HG03103 (cell line): ENCODE data around the gene PLIN5.
"Not testable (repeated sequence)": the region's sequence is repeated elsewhere in the genome, so short reads cannot be mapped to it uniquely, and the experiment has no call there.

Source experiments
- ATAC-seq: cut with Tn5 transposase; IDR thresholded peaks from one replicate; pipeline ENCODE4 v1.9.1; 2021; ENCODE audit warnings: low read depth; ENCODE audit not compliant: unreplicated experiment

PLIN5 gene

DNA sequence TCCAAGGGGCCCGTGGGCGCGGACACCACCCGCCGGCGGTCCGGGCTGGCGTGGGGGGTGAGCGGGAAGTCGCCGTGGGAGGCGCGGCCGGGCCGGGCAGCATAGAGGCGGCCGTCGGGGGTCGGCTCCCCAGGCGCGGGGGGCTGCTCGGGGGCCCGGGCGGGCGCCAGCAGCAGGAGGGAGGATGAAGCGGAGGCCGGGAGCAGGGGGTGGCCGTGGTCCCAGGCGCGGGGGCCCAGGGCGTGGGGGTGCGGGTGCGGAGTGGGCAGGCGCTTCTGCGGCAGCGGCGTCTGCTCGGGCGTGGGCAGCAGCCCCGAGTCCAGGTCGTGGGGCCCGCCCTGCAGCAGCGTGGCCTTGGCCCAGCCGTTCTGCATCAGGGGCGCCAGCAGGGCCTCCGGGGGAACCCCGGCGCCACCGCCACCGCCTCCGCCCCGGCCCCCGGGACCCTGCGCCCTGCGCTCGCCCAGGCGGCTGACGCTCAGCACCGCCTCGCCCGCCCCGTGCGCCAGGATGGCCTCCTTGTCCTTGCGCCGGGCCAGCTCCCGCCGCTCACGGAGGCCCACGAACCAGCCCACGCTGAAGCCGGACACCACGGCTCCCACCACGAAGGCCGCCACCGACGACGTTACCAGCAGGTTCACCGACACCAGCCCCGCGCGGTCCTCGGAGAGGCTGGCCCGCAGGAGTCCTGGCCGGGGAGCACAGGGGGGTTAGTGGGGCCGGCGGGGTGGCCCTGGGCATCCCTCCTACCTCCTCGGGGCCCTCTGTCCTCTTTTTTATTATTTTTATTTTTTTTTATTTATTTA is 9.0 kb upstream of the PLIN5 start:
- no peak for ATAC-seq

DNA sequence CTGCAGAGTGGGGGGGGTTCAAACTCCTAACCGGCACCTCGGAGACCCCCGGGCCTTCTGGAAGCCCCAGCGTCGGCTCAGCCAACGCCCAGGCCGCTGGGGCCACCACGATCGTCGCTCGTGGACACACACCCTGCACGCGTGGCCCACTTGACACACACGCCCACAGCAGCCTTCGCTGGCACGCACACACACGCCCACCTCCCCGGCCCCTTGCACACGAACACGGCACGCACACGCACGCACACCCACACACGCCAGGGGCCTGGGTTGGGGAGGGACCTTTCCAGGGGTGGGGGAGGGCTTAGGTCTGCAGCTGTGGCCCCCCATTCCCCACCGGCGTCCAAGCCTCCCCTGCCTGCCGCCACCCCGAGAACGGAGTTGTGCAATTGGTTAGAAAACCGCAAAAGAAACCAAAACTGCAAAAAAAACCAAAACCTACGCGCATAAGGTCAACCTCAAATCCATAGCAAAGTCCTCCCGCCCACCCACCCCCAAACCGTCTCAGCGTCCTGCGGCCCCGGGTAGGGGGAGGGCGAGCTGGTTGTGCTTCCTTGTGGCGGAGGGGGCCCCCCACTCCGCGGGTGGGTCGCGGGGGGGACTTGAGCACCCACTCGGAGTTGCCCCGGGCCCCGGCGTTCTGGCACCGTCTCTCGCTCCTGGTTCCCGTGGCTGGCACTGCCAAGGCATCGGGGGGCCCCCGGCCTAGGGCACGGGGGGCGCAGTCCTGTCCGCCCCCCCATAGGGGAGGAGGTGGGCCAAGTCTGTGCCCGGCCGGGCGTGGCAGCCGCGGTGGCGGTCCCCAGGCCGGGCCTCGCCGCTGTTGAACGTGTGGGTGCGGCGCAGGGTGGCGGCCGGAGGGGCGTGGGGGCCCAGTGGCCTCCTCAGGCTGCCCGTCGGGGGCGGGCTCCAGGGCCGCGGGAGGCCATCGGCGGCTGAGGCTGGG is 8.1 kb upstream of the PLIN5 start:
- ATAC-seq: no peak

DNA sequence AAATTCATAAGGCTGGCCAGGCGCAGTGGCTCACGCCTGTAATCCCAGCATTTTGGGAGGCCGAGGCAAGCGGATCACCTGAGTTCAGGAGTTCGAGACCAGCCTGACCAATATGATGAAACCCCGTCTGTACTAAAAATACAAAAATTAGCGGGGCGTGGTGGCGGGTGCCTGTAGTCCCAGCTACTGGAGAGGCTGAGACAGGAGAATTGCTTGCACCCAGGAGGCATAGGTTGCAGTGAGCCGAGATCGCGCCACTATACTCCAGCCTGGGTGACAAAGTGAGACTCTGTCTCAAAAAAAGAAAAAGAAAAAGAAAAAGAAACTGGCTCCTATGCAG is 6.8 kb upstream of the PLIN5 start:
- not testable (repeated sequence) for ATAC-seq

DNA sequence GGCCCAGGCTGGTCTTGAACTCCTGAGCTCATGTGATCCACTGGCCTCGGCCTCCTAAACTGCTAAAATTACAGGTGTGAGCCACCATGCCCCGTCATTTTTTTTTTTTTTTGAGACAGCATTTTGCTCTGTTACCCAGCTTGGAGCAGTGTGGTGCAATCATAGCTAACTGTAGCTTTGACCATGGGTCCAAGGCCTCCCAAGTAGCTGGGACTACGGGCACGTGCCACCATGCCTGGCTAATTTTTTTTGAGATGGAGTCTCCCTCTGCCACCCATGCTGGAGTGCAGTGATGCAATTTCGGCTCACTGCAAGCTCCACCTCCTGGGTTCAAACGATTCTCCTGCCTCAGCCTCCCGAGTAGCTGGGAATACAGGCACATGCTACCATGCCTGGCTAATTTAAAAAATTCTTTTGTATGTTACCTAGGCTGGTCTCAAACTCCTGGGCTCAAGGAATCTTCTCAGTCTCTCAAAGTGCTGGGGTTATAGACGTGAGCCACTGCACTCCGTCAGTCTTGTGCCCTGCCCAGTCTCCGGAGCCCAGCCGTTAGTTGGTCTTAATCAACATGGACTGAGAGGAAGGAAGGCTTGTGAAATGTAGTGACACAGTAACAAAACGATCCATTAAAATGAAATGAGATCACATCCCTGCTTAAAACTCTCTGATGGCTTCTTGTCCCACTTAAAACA is 6.2 kb upstream of the PLIN5 start:
- ATAC-seq: no peak

DNA sequence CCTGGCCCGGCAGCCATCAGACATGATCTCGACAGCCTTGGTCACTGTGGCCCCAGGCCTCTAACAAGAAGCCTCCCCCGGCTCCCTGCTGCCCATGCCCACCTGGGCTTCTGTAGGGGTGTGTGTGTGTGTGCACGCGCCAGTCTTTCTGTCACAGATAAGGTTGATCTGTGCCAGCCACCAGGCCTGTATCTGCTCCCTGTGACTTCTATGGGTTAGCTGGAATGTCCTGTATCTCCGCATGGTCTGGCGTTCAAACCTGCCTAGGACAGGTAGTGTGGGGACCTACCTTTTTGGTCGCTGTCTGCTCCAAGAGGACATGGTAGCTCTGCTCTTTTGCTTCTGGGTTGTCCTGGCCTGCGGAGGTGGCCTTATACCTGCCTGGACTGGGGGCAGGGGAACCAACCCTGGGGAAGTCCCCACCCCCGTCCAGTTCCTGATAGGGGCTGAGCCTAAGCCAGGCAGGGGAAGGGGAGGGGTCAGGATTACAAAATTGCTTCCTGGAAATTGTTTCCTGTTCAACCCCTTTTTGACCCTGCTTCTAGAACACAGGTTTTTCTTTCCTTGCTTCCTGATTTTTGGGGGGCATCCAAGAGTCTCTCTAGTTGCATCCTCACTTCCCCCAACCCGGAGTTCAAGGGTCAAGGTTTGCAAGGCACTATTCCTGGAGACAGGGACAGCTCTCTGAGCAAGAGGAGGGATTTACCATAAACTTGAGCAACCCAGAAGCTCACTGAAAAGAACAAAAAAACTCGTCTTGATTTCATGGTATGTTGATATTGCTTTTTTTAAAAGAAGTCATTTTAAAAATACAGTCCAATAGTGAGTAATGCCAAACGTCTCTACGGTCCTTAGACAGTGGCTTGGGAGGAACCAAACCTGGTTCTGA is 4.9 kb upstream of the PLIN5 start, which contains the start of gene LRG1:
LRG1 (minus strand) TSS at position 344 of the 889 bp plus-strand sequence; CDS start at position 321, 23 bp downstream.
- ATAC-seq: no peak

DNA sequence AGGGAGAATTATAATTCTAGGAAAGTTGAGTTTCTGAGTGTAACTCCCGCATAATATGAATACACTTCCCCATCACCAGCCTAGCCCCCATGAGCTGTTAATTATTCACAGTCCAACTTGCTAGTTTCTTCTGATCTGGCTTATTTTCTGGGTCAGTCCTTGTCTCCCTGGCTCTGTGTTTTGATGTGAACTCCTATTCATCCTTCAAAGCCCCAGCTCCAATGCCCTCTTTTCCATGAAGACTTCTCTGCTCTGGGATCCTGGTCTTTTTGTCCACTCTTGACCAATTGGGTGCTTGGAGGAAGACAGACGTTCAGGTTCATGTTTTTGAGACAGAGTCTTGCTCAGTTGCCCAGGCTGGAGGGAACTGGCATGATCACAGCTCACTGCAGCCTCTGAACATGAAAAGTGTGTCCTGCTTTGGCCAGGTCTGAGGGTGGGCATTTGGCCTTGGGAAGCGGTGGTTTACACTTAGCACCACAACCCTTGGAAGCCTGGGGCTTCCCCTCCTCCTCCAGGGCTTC is 4.2 kb upstream of the PLIN5 start:
- no peak for ATAC-seq

DNA sequence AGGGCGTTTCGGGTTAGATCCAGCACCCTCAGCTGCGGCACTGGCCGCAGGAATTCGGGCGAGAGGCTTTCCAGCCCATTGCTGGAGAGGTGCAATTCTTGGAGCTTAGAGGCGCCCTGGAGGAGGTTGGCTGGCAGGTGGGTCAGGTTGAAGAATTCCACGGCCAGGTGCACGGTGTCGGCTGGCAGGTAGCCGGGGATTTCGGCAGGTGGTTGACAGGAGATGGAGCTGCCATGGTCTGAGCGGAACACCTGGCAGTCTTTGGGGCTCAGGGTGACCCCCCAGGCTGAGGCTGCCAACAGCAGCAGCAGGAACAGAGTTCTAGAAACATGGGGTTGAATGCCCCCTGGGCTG is 3.6 kb upstream of the PLIN5 start:
- no peak for ATAC-seq

DNA sequence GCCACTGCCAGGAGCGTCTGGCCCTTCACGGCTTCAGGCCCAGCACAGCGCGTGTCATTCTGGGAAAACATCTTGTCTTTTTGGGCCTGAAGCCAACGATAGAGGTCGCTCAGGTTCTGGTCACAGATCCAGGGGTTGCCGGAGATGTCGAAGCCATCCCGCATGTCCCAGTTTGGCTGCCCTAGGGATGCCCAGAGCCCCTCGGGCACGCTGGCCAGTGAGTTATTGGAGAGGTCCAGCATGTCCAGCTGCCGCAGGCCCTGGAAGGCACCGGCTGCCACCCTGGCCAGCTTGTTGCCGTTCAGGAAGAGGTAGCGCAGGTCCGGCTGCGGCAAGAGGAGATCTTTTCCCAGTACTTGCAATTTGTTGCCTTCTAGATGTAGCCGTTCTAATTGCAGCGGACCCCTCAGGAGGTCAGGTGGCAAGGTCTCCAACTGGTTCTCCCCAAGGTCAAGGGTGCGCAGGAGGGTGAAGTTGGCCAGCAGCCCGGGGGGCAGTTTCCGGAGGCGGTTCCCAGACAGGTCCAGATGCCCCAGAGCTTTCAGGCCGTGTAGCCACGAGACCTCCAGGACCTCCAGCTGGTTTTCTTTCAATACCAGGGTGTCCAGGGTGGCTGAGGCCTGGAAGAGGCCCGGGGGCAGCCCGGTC is 3.1 kb upstream of the PLIN5 start:
- ATAC-seq: no peak

DNA sequence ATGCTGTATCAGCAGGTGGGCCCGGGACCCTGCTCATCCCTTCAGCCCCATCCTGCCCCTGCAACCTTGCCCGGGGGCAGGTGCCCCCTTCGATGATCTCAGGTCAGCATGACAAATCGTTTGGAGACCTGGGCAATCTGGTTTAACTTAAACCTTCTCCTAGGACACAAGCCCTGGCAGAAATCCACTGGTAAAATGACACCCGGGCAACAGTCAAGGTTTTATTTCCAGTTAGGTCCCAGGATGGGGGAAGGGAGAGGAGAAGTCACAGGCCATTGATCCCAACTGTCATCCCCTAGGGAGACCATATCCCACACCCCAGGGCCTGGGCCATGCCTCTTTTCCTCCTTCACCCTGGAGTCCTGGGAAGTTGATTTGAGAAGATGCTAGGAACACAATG is 1.8 kb upstream of the PLIN5 start:
- no peak for ATAC-seq

DNA sequence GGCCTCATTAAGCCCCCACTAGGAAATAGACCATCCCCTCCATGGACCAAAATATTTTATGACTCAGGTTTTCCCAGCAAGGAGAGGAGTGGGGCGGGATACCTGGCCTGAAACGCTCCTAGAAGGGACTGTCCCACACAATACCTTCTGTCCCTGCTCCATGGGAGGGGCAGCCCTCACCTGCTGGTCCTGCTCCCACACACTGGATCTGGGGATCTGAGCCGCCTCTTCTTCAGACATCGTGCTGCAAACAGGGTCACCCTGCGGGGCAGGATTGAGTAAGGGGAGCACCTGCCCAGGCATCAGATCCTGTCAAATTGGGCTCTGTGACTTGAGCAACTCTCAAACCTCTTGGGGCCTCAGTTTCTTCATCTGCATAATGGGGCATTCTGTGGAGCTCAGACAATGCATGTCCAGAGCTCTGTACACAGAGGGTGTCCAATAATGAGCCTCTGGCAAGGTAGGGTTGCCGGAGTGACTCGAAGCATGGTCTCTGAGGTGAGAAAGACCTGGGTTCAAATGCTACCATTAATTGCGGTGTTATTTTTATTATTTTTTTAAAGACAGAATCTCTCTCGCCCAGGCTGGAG is 1.1 kb downstream of the PLIN5 start:
- no peak for ATAC-seq

DNA sequence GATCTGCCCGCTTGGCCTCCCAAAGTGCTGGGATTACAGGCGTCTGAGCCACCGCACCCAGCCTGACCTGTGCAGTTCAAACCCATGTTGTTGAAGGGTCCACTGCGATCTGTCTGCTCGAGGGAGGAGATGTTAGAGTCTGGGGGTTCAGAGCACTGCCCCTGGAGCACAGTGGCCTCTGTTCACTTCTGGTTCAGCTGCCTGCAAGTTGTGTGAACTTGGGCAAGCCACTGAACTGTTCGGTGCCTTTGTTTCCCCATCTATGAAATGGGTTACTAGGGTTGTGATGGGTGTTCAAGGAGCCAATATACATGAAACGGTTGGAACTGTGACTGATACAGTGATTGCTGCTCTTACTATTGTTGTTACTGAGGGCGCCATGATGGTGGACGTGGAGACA is 1.7 kb downstream of the PLIN5 start:
- no peak for ATAC-seq

DNA sequence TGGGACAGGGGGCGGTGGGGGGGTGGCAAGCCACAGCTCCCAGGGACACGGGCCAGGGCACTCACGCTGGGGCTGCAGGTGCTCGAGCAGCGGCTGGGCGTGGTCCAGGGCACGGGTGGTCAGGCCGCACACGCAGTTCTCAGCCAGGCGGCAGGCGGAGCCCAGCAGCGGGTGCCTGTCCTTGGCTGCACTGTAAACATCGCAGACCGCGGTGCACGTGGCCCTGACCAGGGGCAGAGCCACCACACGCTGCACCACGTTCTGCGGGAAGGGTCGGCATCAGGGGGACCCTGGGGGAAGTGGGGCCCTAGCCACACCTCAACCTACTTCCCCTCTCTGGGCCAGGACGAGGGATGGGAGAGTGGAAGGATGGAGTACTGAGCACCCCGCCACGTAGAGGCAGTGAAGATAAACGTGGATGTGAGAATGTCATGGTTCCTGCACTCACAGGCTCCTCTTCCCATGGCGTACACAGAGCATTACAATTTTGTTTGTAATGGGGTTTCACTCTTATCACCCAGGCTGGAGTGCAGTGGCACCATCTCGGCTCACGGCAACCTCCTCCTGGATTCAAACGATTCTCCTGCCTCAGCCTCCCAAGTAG is 3.4 kb downstream of the PLIN5 start:
- ATAC-seq: no peak

DNA sequence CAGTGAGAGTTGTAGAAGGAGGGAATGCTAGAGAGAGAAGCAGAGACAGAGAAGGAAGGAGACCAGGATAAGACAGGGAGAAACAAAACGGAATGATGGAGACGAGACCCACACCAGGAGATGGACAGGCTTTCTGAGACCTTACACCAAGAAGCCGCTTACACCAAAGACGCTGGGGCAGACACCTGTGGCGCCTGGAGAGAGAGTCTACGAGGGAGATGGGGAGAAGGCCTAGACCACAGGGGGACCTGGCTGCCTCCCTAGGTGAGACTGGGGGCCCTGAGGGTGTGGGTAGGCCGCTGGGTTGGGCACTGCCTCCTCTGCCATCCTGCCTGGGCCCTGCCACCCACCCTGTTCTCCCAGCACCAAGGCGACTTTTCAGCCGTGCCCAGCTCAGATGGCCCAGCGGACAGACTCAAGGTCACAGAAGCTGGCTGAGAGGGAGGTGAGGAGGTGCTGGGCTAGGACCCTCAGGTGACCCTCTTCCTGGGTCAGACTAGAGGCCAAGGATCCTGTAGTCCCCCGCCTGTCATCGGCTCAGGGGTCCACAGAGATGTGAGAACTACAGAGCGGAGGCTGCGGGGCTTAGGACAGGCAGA is 5.0 kb downstream of the PLIN5 start:
- no peak for ATAC-seq

DNA sequence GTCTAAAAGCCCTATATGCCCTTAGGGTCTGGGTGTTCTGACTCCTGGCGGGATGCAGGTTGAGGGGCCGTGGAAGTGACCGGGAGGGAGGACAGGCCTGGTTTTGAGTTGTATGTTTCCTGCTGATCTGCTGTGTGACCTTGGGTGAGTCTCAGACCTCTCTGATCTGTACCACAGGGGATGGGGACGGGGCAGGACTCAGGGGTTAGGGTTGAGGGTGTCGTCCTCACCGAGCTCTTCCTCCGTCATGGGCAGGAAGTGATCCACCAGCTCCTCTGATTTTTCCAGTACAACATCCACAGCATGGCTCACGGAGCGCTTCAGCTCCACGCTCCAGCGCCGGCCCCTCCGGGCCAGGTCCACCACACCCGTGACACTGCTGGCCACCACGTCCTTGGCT is 6.2 kb downstream of the PLIN5 start:
- ATAC-seq: no peak

DNA sequence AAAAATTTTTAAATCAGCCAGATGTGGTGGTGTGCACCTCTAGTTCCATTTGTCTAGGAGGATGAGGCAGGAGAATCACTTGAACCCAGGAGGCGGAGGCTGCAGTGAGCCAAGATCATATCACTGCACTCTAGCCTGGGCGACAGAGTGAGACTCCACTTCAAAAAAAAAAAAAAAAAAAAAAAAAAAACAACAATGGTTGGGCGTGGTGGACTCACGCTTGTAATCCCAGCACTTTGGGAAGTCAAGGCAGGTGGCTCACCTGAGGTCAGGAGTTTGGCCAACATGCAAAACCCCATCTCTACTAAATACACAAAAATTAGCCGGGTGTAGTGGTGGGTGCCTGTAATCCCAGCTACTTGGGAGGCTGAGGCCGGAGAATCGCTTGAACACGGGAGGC is 7.6 kb downstream of the PLIN5 start:
- ATAC-seq: not testable (repeated sequence)

DNA sequence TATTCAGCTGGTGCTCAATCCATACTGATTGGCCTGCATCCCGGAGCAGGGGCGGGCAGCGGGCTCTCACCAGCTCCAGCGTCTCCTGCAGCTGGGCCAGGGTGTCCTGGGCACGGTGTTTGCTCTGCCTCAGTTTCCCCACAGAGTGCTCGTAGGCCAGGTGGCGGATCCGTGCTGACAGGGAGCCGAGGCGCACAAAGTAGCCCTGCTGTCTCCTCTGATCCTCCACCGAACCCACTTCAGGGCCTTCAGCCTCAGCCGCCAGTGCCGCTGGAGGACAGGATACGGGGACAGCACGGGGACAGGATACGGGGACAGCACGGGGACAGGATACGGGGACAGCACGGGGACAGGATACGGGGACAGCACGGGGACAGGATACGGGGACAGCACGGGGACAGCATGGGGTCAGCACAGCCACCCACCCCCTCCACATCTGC is 9.4 kb downstream of the PLIN5 start:
- no peak for ATAC-seq

DNA sequence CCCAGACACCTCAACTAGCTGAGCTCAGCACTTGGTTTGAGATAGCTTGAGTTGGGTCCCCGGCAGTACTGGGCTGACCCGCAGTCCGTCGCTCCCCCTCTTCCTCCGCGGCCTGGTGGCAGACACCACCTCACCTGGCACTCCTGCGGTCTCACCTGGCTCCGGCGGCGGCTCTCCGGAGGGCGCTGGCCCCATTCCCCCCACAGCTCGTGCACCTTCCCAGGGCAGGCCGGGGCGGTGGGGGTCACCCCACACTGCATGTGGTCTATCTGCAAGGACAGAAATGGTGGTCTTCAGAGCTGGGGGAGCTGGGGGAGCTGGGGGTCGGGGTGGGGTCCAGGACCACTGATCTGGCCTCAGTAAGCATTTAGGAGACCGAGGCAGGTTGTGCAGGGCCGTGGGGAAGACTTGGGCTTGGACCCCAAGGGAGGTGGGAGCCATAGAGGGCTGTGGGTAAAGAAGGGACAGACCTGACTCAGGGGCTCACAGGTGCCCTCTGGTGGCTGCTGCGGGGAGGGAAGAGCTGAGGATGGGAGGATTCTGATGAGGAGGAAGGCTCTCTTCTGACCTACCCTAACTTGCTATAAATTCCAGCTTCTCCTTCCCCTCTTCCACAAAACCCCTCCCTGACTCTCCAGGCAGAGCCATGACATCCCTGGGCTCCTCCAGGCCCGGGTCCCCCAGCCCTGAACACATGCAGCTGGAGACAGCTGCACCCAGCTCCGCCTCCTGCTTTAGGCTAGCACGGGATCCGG is 10.0 kb downstream of the PLIN5 start:
- no peak for ATAC-seq
